HepG2 (cell line): ENCODE measurements around the gene CD40. TPM values are rescaled to one million over a fixed set of nuclear protein-coding genes. Genes with fewer than 3 reads are reported as not detected.
A peak's percentile ranks its signal among the peaks of the same experiment; 100 is the strongest.

Experiments used
- CCAR2 ChIP-seq: fragments of 200-400 bp; formaldehyde crosslinking; optimal IDR thresholded peaks from 2 replicates; pipeline ENCODE3; 2018; ENCODE audit warnings: low read depth, mild to moderate bottlenecking, low read length, moderate library complexity
- FOXO1 ChIP-seq: sonication (generic); formaldehyde crosslinking; IDR thresholded peaks from 2 replicates; pipeline ENCODE4 v1.4.0; 2020; ENCODE audit warnings: missing genetic modification reagents
- KLF12 ChIP-seq: sonication (generic); formaldehyde crosslinking; IDR thresholded peaks from 2 replicates; pipeline ENCODE4 v1.4.0; 2020; ENCODE audit warnings: missing genetic modification reagents, borderline replicate concordance
- POGZ ChIP-seq: sonication (generic); formaldehyde crosslinking; IDR thresholded peaks from 2 replicates; pipeline ENCODE4 v1.4.0; 2020; ENCODE audit warnings: mild to moderate bottlenecking, missing genetic modification reagents
- PRPF4 ChIP-seq: fragments of 200-400 bp; formaldehyde crosslinking; IDR thresholded peaks from 2 replicates; pipeline ENCODE4 v1.6.1; 2016; ENCODE audit warnings: low read length, low read depth; ENCODE audit not compliant: poor library complexity, severe bottlenecking
- RXRA ChIP-seq: sonication (generic); formaldehyde crosslinking; IDR thresholded peaks from 2 replicates; pipeline ENCODE4 v1.5.1; 2020; ENCODE audit warnings: missing genetic modification reagents
- RXRB ChIP-seq: IDR thresholded peaks from 2 replicates; pipeline ENCODE4 v1.6.1; 2016; ENCODE audit warnings: borderline replicate concordance, missing genetic modification reagents, missing compliant biosample characterization
- SAFB2 ChIP-seq: sonication (generic); formaldehyde crosslinking; IDR thresholded peaks from 2 replicates; pipeline ENCODE4 v1.5.1; 2020; ENCODE audit warnings: missing genetic modification reagents, low read depth, mild to moderate bottlenecking, borderline replicate concordance
- ZFP36L1 ChIP-seq: sonication (generic); formaldehyde crosslinking; IDR thresholded peaks from 2 replicates; pipeline ENCODE4 v1.8.0; 2022; ENCODE audit warnings: mild to moderate bottlenecking, missing genetic modification reagents, moderate library complexity
- ZNF18 ChIP-seq: sonication (generic); formaldehyde crosslinking; IDR thresholded peaks from 2 replicates; pipeline ENCODE4 v1.8.0; 2022; ENCODE audit warnings: mild to moderate bottlenecking, missing genetic modification reagents; ENCODE audit not compliant: insufficient replicate concordance
- ZNF333 ChIP-seq: sonication (generic); formaldehyde crosslinking; IDR thresholded peaks from 2 replicates; pipeline ENCODE4 v1.4.0; 2020; ENCODE audit warnings: mild to moderate bottlenecking, missing genetic modification reagents, borderline replicate concordance
- ZNF34 ChIP-seq: sonication (generic); formaldehyde crosslinking; IDR thresholded peaks from 2 replicates; pipeline ENCODE4 v1.4.0; 2020; ENCODE audit warnings: mild to moderate bottlenecking, missing genetic modification reagents, borderline replicate concordance
- ZNF891 ChIP-seq: sonication (generic); formaldehyde crosslinking; IDR thresholded peaks from 2 replicates; pipeline ENCODE4 v1.5.0; 2020; ENCODE audit warnings: mild to moderate bottlenecking, missing genetic modification reagents
- polyA plus RNA-seq, 8 experiments: library from polyadenylated mRNA; depleted of rRNA in 3 of 8; stranded (reverse) in 7 of 8; unstranded in 1 of 8; fragments of >200 nt; fragmentation: Illumina TruSeq in 4 of 8; extraction: Trizol in 4 of 8; gene quantifications; 2 replicates each; pipeline versions ENCODE4 v1.2.1 to v1.2.3, GENCODE V29; 2011 to 2016; ENCODE audit warnings: low read depth in 4 of 8, missing spikeins in 1 of 8, mixed read lengths in 1 of 8; ENCODE audit not compliant: insufficient read depth in 1 of 8
- total RNA-seq, 5 experiments: library from RNA; depleted of rRNA; stranded (reverse); fragments of >200 nt; fragmentation: Illumina TruSeq; extraction: Trizol; gene quantifications; 2 replicates each; pipeline ENCODE4 v1.2.3, GENCODE V29; 2016; ENCODE audit warnings: low read depth in 1 of 5
- TF ChIP-seq, protein P1 (sequence below): sonication (generic); formaldehyde crosslinking; IDR thresholded peaks from 2 replicates; pipeline ENCODE4 v1.4.0; 2020; ENCODE audit warnings: mild to moderate bottlenecking, missing genetic modification reagents
- TF ChIP-seq, protein P2 (sequence below): sonication (generic); formaldehyde crosslinking; IDR thresholded peaks from 2 replicates; pipeline ENCODE4 v1.8.0; 2022; ENCODE audit warnings: missing genetic modification reagents, low read depth, mild to moderate bottlenecking, borderline replicate concordance
- TF ChIP-seq, protein P3 (sequence below): sonication (generic); formaldehyde crosslinking; IDR thresholded peaks from 2 replicates; pipeline ENCODE4 v1.5.1; 2020; ENCODE audit warnings: mild to moderate bottlenecking, missing genetic modification reagents
- TF ChIP-seq, protein P4 (sequence below): sonication (generic); formaldehyde crosslinking; IDR thresholded peaks from 2 replicates; pipeline ENCODE4 v1.8.0; 2022; ENCODE audit warnings: mild to moderate bottlenecking, missing genetic modification reagents, moderate library complexity

The CD40 gene
- total and polyA plus RNA-seq, 2 of the 13 experiments (the other 11 are each of a cell fraction or from before 2014, with no cell fraction given): 4.6 to 13.4 TPM

- TF ChIP-seq, protein P1, sequence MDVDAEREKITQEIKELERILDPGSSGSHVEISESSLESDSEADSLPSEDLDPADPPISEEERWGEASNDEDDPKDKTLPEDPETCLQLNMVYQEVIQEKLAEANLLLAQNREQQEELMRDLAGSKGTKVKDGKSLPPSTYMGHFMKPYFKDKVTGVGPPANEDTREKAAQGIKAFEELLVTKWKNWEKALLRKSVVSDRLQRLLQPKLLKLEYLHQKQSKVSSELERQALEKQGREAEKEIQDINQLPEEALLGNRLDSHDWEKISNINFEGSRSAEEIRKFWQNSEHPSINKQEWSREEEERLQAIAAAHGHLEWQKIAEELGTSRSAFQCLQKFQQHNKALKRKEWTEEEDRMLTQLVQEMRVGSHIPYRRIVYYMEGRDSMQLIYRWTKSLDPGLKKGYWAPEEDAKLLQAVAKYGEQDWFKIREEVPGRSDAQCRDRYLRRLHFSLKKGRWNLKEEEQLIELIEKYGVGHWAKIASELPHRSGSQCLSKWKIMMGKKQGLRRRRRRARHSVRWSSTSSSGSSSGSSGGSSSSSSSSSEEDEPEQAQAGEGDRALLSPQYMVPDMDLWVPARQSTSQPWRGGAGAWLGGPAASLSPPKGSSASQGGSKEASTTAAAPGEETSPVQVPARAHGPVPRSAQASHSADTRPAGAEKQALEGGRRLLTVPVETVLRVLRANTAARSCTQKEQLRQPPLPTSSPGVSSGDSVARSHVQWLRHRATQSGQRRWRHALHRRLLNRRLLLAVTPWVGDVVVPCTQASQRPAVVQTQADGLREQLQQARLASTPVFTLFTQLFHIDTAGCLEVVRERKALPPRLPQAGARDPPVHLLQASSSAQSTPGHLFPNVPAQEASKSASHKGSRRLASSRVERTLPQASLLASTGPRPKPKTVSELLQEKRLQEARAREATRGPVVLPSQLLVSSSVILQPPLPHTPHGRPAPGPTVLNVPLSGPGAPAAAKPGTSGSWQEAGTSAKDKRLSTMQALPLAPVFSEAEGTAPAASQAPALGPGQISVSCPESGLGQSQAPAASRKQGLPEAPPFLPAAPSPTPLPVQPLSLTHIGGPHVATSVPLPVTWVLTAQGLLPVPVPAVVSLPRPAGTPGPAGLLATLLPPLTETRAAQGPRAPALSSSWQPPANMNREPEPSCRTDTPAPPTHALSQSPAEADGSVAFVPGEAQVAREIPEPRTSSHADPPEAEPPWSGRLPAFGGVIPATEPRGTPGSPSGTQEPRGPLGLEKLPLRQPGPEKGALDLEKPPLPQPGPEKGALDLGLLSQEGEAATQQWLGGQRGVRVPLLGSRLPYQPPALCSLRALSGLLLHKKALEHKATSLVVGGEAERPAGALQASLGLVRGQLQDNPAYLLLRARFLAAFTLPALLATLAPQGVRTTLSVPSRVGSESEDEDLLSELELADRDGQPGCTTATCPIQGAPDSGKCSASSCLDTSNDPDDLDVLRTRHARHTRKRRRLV (CRISPR knock-in tag): no peak
- TF ChIP-seq RXRB (CRISPR knock-in tag): no peak
- TF ChIP-seq ZNF18 (CRISPR knock-in tag): no peak
- TF ChIP-seq, protein P2, sequence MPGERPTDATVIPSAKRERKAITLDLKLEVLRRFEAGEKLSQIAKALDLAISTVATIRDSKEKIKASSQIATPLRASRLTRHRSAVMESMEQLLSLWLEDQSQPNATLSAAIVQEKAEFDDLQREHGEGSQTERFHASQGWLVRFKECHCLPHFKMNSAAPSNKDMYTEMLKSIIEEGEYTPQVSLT (CRISPR knock-in tag): no peak
- peak; percentile 56; the same call in 1 of the 2 replicates for TF ChIP-seq FOXO1 (CRISPR knock-in tag)
- no peak for TF ChIP-seq ZNF34
- TF ChIP-seq PRPF4: no peak
- 0 out of 2 replicates have a peak, but pooled peaks have one; percentile 36 for TF ChIP-seq ZNF891
- TF ChIP-seq, protein P3, sequence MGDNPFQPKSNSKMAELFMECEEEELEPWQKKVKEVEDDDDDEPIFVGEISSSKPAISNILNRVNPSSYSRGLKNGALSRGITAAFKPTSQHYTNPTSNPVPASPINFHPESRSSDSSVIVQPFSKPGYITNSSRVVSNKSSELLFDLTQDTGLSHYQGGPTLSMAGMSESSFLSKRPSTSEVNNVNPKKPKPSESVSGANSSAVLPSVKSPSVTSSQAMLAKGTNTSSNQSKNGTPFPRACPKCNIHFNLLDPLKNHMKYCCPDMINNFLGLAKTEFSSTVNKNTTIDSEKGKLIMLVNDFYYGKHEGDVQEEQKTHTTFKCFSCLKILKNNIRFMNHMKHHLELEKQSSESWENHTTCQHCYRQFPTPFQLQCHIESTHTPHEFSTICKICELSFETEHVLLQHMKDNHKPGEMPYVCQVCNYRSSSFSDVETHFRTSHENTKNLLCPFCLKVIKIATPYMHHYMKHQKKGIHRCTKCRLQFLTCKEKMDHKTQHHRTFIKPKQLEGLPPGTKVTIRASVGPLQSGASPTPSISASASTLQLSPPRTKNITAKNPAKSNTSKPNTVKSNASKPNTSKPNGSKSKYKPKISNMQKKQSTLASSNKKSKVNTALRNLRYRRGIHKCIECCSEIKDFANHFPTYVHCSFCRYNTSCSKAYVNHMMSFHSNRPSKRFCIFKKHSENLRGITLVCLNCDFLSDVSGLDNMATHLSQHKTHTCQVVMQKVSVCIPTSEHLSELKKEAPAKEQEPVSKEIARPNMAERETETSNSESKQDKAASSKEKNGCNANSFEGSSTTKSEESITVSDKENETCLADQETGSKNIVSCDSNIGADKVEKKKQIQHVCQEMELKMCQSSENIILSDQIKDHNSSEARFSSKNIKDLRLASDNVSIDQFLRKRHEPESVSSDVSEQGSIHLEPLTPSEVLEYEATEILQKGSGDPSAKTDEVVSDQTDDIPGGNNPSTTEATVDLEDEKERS (CRISPR knock-in tag): no peak
- no peak; the same call in 1 of the 2 replicates for TF ChIP-seq KLF12
- TF ChIP-seq CCAR2: no peak
- TF ChIP-seq, protein P4, sequence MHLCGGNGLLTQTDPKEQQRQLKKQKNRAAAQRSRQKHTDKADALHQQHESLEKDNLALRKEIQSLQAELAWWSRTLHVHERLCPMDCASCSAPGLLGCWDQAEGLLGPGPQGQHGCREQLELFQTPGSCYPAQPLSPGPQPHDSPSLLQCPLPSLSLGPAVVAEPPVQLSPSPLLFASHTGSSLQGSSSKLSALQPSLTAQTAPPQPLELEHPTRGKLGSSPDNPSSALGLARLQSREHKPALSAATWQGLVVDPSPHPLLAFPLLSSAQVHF (CRISPR knock-in tag): no peak
- no peak for TF ChIP-seq SAFB2
- no peak for TF ChIP-seq POGZ (CRISPR knock-in tag)
- no peak for TF ChIP-seq ZNF333 (CRISPR knock-in tag)
- TF ChIP-seq RXRA (CRISPR knock-in tag): 0 out of 2 replicates have a peak, but pooled peaks have one; percentile 24
- no peak for TF ChIP-seq ZFP36L1 (CRISPR knock-in tag)
Measured at GRCh38 chr20:46132705-46133120, 14.6 kb downstream of the CD40 start (continued).
